IPS-18a (cell line): ENCODE data around the gene ZNF205.

ENCODE experiments used
- H3K27ac ChIP-seq: one replicate; pipeline ENCODE4 v1.5.1; 2013; ENCODE audit warnings: low read length
- H3K27me3 ChIP-seq: one replicate; pipeline ENCODE4 v1.6.1; 2013; ENCODE audit warnings: mild to moderate bottlenecking, low read length; ENCODE audit not compliant: control insufficient read depth, insufficient read depth
- H3K36me3 ChIP-seq: one replicate; pipeline ENCODE4 v1.6.1; 2013; ENCODE audit warnings: low read depth, low read length; ENCODE audit not compliant: control insufficient read depth
- H3K4me1 ChIP-seq: one replicate; pipeline ENCODE4 v1.6.1; 2013; ENCODE audit warnings: low read depth, low read length; ENCODE audit not compliant: control insufficient read depth
- H3K4me3 ChIP-seq: one replicate; pipeline ENCODE4 v1.5.1; 2013; ENCODE audit warnings: low read length
- H3K9ac ChIP-seq: one replicate; pipeline ENCODE4 v1.6.1; 2013; ENCODE audit warnings: mild to moderate bottlenecking, low read length, moderate library complexity
- H3K9me3 ChIP-seq: one replicate; pipeline ENCODE4 v1.6.1; 2013; ENCODE audit warnings: low read depth, low read length; ENCODE audit not compliant: control insufficient read depth

ZNF205 gene

DNA sequence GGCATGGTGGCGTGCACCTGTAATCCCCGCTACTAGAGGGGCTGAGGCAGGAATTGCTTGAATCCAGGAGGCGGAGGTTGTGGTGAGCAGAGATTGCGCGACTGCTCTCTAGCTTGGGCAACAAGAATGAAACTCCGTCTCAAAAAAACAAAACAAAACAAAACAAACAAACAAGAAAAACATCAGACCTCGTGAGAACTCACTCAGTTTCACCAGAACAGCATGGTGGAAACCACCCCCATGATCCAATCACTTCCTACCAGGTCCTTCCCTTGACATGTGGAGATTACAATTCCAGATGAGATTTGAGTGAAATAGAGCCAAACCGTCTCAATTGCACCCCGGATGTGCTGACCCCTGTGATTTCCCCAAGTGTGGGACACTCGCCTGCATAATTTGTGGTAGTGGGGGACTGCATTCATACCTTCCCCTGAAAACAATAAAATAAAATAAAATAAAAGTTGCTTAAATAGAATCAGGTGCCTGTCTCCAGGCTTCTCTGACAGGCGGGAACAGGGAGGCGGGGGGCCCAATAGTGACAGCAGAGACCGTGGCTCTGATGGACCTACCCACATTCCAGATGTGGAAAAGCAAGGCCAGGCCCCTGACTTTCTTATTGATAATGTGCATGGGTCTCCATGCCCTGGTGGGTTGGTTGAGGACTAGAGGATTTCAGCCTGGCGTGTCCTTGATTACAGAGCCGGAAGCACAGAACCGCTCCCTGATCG is 26.4 kb upstream of the ZNF205 start:
- Histone ChIP-seq H3K9ac (no peak overlapping the region), H3K27ac (no peak overlapping the region), H3K27me3 (no peaks in the 10 kb centered on the region), H3K4me3 (no peak overlapping the region), H3K36me3 (peaks cover 33% of the 10 kb centered on the region), H3K9me3 (no peaks in the 10 kb centered on the region), H3K4me1 (no peaks in the 10 kb centered on the region)

DNA sequence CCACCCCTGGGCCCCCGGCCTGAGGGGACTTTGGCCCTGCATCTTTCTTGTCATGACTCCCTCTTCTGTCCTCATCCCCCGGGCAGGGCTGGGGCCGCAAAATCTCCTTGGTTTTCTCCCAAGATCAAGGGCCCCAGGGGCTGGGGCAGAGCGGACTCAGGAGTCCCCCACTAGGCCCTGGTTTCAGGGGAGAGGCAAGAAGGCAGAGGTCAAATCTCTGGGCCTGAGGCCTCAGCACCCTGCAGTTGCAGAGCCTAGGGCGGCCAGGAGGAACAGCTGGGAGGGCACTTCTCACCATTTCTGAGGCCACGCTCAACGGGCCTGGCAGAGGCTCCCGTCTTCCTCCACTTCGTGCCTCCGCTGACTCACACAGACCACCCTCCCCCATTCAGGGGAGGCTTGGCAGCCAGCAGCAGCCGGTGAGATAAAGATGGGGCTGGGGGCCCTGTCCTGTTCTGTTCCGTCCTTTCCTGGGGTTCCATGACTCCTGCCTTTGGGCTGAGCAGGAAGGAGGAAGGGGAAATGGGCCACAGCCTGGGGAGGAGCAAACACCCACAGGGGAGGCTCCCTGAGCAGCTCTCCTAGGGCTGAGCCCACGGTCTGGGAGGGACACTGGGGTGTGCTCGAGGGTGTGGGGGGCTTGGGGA is 25.7 kb upstream of the ZNF205 start:
- Histone ChIP-seq H3K27me3 (no peaks in the 10 kb centered on the region), H3K4me3 (no peak overlapping the region), H3K27ac (no peak overlapping the region), H3K9ac (no peak overlapping the region), H3K36me3 (peaks cover 40% of the 10 kb centered on the region), H3K4me1 (no peaks in the 10 kb centered on the region), H3K9me3 (no peaks in the 10 kb centered on the region)

GRCh38 chr16:3087243-3088235 is 24.8 kb upstream of the ZNF205 start:
- H3K9ac ChIP-seq = no peak overlapping the region
- H3K36me3 ChIP-seq = peaks cover 48% of the 10 kb centered on the region
- no peaks in the 10 kb centered on the region for H3K4me1 ChIP-seq
- no peaks in the 10 kb centered on the region for H3K27me3 ChIP-seq
- H3K9me3 ChIP-seq = no peaks in the 10 kb centered on the region
- no peak overlapping the region for H3K4me3 ChIP-seq
- H3K27ac ChIP-seq = no peak overlapping the region

GRCh38 chr16:3088450-3088849 is 23.9 kb upstream of the ZNF205 start:
- H3K27ac ChIP-seq = no peak overlapping the region
- H3K4me3 ChIP-seq = no peak overlapping the region
- no peaks in the 10 kb centered on the region for H3K27me3 ChIP-seq
- peaks cover 53% of the 10 kb centered on the region for H3K36me3 ChIP-seq
- H3K4me1 ChIP-seq = no peaks in the 10 kb centered on the region
- no peak overlapping the region for H3K9ac ChIP-seq
- no peaks in the 10 kb centered on the region for H3K9me3 ChIP-seq

- H3K9me3 ChIP-seq = no peaks in the 10 kb centered on the region
- no peak overlapping the region for H3K4me3 ChIP-seq
- H3K36me3 ChIP-seq = peaks cover 53% of the 10 kb centered on the region
These were observed 23.3 kb upstream of the ZNF205 start for GRCh38 chr16:3088925-3089716.

GRCh38 chr16:3089717-3090592 is 22.4 kb upstream of the ZNF205 start:
- H3K9ac ChIP-seq = no peak overlapping the region
- no peak overlapping the region for H3K4me3 ChIP-seq
- no peaks in the 10 kb centered on the region for H3K4me1 ChIP-seq
- H3K27ac ChIP-seq = no peak overlapping the region
- H3K36me3 ChIP-seq = peaks cover 59% of the 10 kb centered on the region
- no peaks in the 10 kb centered on the region for H3K9me3 ChIP-seq
- no peaks in the 10 kb centered on the region for H3K27me3 ChIP-seq

More at GRCh38 chr16:3088925-3089716, 23.3 kb upstream of the ZNF205 start:
- no peak overlapping the region for H3K27ac ChIP-seq
- no peaks in the 10 kb centered on the region for H3K4me1 ChIP-seq
- H3K27me3 ChIP-seq = no peaks in the 10 kb centered on the region
- H3K9ac ChIP-seq = no peak overlapping the region

DNA sequence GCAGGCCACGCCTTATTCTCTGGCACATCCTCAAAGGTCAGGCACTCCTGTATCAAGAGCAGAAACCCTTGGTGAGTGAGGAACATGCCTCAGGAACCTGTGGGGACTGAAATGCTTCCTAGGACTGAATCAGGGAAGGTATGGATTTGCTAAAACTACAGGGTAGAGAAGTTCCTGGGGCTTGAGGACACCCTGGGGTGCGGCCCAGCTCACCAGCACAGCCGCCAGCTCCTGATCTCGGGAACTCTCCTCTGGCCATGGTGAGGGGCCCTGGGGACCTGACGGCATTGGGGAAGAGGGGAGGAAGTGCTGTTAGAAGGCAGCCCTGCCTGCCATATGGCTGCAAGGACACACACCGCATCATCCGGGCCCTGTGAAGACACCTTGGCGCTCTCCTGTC is 20.8 kb upstream of the ZNF205 start:
- peaks cover 4% of the 10 kb centered on the region for H3K4me1 ChIP-seq
- H3K27ac ChIP-seq = no peak overlapping the region
- no peak overlapping the region for H3K9ac ChIP-seq
- peaks cover 63% of the 10 kb centered on the region for H3K36me3 ChIP-seq
- H3K4me3 ChIP-seq = no peak overlapping the region
- no peaks in the 10 kb centered on the region for H3K27me3 ChIP-seq
- H3K9me3 ChIP-seq = no peaks in the 10 kb centered on the region

- Histone ChIP-seq H3K27me3 (no peaks in the 10 kb centered on the region), H3K4me3 (no peak overlapping the region), H3K9me3 (no peaks in the 10 kb centered on the region), H3K36me3 (peaks cover 64% of the 10 kb centered on the region), H3K27ac (no peak overlapping the region), H3K9ac (no peak overlapping the region), H3K4me1 (peaks cover 12% of the 10 kb centered on the region)
These were observed 19.9 kb upstream of the ZNF205 start for GRCh38 chr16:3092501-3092941.

GRCh38 chr16:3094289-3095027 is 17.9 kb upstream of the ZNF205 start:
- Histone ChIP-seq H3K4me3 (no peak overlapping the region), H3K4me1 (peaks cover 12% of the 10 kb centered on the region), H3K36me3 (peaks cover 46% of the 10 kb centered on the region), H3K27me3 (no peaks in the 10 kb centered on the region), H3K27ac (no peak overlapping the region), H3K9me3 (no peaks in the 10 kb centered on the region), H3K9ac (no peak overlapping the region)

GRCh38 chr16:3095869-3096268 is 16.5 kb upstream of the ZNF205 start:
- no peak overlapping the region for H3K4me3 ChIP-seq
- H3K9me3 ChIP-seq = no peaks in the 10 kb centered on the region
- no peak overlapping the region for H3K9ac ChIP-seq
- H3K36me3 ChIP-seq = peaks cover 32% of the 10 kb centered on the region
- H3K4me1 ChIP-seq = peaks cover 16% of the 10 kb centered on the region
- H3K27ac ChIP-seq = no peak overlapping the region
- no peaks in the 10 kb centered on the region for H3K27me3 ChIP-seq
